ENCODE data around the gene SRRM3. TPM values are rescaled to one million over a fixed set of nuclear protein-coding genes. Genes with fewer than 3 reads are reported as not detected.

Gene SRRM3
- 34.9 and 36.3 TPM in 2 replicates for polyA plus RNA-seq
- 29.2 and 37.9 TPM in 2 replicates for polyA minus RNA-seq

- Histone ChIP-seq H3K27ac (ENCODE audit: low read length) (peak within 1 kb of the TSS; percentile 39), H3K9me2 (ENCODE audit: insufficient read depth, low read length) (no peaks in the 10 kb centered on the region), H3K9me3 (ENCODE audit: low read length) (no peaks in the 10 kb centered on the region), H3K36me3 (ENCODE audit: insufficient read depth, low read length) (no peaks in the 10 kb centered on the region), H3K9ac (ENCODE audit: low read length) (peak within 1 kb of the TSS; percentile 96), H3K4me2 (ENCODE audit: low read length) (peak within 1 kb of the TSS; percentile 99), H3K79me2 (replicated peaks; ENCODE audit: insufficient read depth, low read length) (peaks cover 16% of the 10 kb centered on the region), H3F3A (ENCODE audit: insufficient read depth, low read length, poor library complexity, severe bottlenecking) (no peaks in the 10 kb centered on the region), H3K27me3 (ENCODE audit: insufficient read depth, low read depth, low read length) (no peaks in the 10 kb centered on the region), H3K4me3 (ENCODE audit: low read length) (peak within 1 kb of the TSS; percentile 97), H4K20me1 (ENCODE audit: insufficient read depth) (no peaks in the 10 kb centered on the region), H2AFZ (ENCODE audit: low read depth, low read length) (peak within 1 kb of the TSS; percentile 76)
- TF ChIP-seq TAF1 (IDR thresholded peaks at IDR 0.05; ENCODE audit: low read depth) (no peak), POLR2AphosphoS5 (IDR thresholded peaks at IDR 0.05) (peak; percentile 81), EP300 (conservative IDR thresholded peaks at IDR 0.05; ENCODE audit: poor library complexity, severe bottlenecking) (peak; percentile 16), RAD21 (conservative IDR thresholded peaks at IDR 0.05) (peak; percentile 56), SMC3 (conservative IDR thresholded peaks at IDR 0.05; ENCODE audit: poor library complexity) (peak; percentile 55), CTCF (IDR thresholded peaks at IDR 0.05; ENCODE audit: poor library complexity, severe bottlenecking) (peak; percentile 78), EZH2 (IDR thresholded peaks at IDR 0.05; ENCODE audit: borderline replicate concordance, insufficient read depth, low read length, poor library complexity, severe bottlenecking) (no peak), MXI1 (conservative IDR thresholded peaks at IDR 0.05; ENCODE audit: poor library complexity, severe bottlenecking) (peak; percentile 54), REST (IDR thresholded peaks at IDR 0.05; ENCODE audit: borderline replicate concordance) (peak; percentile 97)
Observed at GRCh38 chr7:76201732-76202665, at the start of gene SRRM3. Gene SRRM3, plus strand, starts transcription at chr7:76201896. Its CDS starts 33,171 bp downstream, at chr7:76235067.

GRCh38 chr7:76151932-76152331 lies 49.8 kb upstream of the SRRM3 start:
- Histone ChIP-seq H3K36me3 (ENCODE audit: insufficient read depth, low read length) (no peaks in the 10 kb centered on the region), H3K4me3 (ENCODE audit: low read length) (no peak overlapping the region), H3K4me2 (ENCODE audit: low read length) (no peak overlapping the region), H3K79me2 (replicated peaks; ENCODE audit: insufficient read depth, low read length) (no peaks in the 10 kb centered on the region), H3K9me2 (ENCODE audit: insufficient read depth, low read length) (no peaks in the 10 kb centered on the region), H3K9me3 (ENCODE audit: low read length) (no peaks in the 10 kb centered on the region), H3F3A (ENCODE audit: insufficient read depth, low read length, poor library complexity, severe bottlenecking) (no peaks in the 10 kb centered on the region), H4K20me1 (ENCODE audit: insufficient read depth) (no peaks in the 10 kb centered on the region), H3K27ac (ENCODE audit: low read length) (no peak overlapping the region), H3K9ac (ENCODE audit: low read length) (no peak overlapping the region), H2AFZ (ENCODE audit: low read depth, low read length) (no peak overlapping the region), H3K27me3 (ENCODE audit: insufficient read depth, low read depth, low read length) (no peaks in the 10 kb centered on the region)
- TF ChIP-seq REST (IDR thresholded peaks at IDR 0.05; ENCODE audit: borderline replicate concordance): no peak
- TF ChIP-seq EZH2 (IDR thresholded peaks at IDR 0.05; ENCODE audit: borderline replicate concordance, insufficient read depth, low read length, poor library complexity, severe bottlenecking): no peak
- TF ChIP-seq RAD21 (conservative IDR thresholded peaks at IDR 0.05): no peak
- no peak for TF ChIP-seq TAF1 (IDR thresholded peaks at IDR 0.05; ENCODE audit: low read depth)
- TF ChIP-seq SMC3 (conservative IDR thresholded peaks at IDR 0.05; ENCODE audit: poor library complexity): no peak
- TF ChIP-seq MXI1 (conservative IDR thresholded peaks at IDR 0.05; ENCODE audit: poor library complexity, severe bottlenecking): no peak
- TF ChIP-seq CTCF (IDR thresholded peaks at IDR 0.05; ENCODE audit: poor library complexity, severe bottlenecking): no peak
- TF ChIP-seq POLR2AphosphoS5 (IDR thresholded peaks at IDR 0.05): no peak
- TF ChIP-seq EP300 (conservative IDR thresholded peaks at IDR 0.05; ENCODE audit: poor library complexity, severe bottlenecking): no peak

All from neural cell (in vitro differentiated cells).